GM19397 (cell line): ENCODE data around the gene TTC5.
"Not testable (repeated sequence)": the region's sequence is repeated elsewhere in the genome, so short reads cannot be mapped to it uniquely, and the experiment has no call there.

Source experiments
- ATAC-seq: cut with Tn5 transposase; IDR thresholded peaks from one replicate; pipeline ENCODE4 v1.9.1; 2021; ENCODE audit warnings: mild to moderate bottlenecking, moderate library complexity; ENCODE audit not compliant: unreplicated experiment

Gene TTC5

DNA sequence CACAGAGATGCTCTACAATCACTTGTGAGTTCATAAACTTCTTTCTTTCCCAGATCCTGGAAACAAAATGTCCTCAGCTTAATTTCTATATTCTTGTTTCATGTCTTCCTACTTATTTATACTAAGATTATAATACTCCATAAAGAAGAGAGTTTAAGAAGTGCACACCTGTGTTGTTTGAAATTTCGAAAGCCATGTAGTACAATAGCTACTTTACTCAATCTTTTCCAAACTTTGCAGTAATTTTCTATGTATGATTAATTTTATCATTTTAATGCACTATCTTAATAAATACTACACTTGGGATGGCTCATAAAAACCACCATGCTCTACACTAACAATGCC, 300 bp upstream of the TTC5 start:
- ATAC-seq = no peak

DNA sequence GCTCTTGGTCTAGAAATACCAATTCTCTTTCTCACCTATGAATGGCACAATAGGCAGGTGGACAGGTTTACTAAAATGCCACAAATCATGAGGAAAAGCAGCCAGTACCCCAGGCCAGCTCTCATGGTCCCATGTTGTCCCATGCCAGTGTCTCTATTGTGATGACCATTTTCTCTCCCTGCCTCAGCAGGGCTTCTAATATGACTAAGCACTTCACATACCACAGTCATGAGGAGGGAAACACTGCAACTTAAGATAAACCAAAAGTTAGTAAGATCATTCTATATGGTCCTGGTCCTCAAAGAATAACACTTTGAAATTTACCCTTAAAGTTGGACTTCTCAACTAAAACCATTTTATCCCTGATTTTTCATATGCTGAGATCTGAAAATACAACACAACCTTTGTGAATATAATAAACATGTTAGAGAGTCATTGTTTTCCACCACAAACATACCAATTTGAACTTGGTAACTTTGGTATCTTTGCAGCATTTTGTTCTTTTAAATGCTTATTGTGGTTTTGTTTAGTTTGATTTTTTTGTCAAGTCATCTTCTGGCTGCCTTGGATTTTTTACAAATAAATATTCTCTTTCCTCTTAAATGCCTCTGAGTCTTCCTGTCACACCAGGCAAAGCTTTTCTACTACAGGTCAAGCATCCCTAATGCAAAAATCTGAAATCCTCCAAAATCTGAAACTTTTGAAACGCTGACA, 3.6 kb downstream of the TTC5 start:
- no peak for ATAC-seq

DNA sequence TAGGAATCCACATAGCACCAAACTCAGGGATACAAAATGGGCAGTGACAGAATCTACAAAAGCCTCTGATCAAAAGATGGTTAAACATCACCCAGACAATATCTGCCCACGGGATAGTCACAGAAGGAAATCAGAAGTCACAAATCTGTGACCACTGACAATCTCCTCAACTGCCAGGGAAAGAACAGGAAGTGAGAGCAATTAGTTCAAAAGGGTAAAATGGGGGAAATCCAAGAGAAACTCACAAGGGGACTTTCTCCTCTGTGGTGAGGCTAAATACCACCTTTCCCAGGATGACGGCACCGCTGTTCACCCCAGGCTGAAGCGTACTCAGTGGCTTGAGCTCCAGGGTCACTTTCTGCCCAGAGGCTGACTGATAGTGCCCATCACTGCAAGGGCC, 10.7 kb downstream of the TTC5 start:
- ATAC-seq = peak; percentile 86

DNA sequence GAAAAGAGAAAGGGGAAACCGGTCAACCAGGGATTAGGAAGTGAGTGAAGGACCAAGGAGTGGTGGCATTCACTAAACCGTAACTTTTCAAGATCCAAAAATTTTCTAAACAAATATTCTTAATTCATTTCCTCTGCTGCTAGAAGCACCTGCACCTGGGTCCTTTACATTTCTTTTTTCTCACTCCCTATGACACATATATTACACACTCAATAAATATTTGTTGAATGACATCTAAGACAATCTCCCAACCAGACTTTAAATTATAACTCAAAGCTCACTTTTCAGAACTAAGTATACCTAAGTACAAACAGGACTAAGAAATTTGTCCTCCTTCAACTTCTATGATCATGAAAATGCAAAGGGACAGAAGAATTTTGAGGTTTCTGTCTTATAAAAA, 11.1 kb downstream of the TTC5 start:
- ATAC-seq = no peak

DNA sequence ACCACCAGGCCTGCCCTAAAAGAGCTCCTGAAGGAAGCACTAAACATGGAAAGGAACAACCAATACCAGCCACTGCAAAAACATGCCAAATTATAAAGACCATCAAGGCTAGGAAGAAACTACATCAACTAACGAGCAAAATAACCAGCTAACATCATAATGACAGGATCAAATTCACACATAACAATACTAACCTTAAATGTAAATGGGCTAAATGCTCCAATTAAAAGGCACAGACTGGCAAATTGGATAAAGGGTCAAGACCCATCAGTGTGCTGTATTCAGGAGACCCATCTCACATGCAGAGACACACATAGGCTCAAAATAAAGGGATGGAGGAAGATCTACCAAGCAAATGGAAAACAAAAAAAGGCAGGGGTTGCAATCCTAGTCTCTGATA, 23.8 kb downstream of the TTC5 start:
- ATAC-seq = not testable (repeated sequence)

DNA sequence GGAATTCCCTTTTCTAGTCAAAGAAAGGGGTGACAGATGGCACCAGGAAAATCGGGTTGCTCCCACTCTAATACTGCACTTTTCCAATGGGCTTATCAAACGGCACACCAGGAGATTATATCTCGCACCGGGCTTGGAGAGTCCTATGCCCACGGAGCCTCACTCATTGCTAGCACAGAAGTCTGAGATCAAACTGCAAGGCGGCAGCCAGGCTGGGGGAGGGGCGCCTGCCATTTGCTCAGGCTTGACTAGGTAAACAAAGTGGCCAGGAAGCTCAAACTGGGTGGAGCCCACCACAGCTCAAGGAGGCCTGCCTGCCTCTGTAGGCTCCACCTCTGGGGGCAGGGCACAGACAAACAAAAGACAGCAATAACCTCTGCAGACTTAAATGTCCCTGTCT, 25.5 kb downstream of the TTC5 start:
- ATAC-seq = not testable (repeated sequence)

DNA sequence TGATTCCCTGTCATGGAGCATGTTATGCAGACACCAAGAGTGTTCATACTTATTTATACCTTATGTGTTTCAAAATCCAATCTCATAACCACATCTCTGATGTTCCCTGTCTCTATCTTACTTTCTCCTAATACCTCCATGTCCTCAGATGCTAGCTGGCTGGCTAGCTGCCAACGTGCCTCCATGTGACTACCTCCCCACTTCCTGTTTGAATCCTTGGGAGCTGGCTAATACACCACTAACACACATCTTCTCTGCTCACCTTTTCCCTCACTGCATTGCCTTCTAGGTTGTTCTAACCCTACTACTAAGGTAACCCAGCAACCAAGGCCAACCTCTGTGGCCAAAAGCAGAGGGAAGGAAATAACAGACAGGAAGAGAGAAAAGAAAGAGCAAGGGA, 27.3 kb downstream of the TTC5 start:
- no peak for ATAC-seq

DNA sequence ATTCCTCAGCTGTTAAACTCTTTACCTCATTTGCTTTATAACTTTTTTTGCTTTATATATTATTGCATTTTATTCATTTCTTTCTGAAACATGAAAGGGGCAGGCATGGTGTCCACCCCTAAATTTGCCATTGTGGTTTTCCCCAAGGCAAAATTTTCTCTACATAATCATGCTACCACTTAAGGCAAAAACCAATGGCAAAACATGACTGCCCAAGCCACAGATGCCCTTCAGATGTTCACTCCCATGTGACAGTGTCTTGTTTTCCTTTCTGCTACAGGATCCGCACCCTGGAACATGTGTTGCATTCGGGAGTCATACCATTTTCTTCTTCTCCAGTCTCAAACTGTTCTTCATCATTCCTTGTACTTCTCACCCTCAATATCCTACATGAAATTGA, 28.3 kb downstream of the TTC5 start:
- ATAC-seq = no peak

DNA sequence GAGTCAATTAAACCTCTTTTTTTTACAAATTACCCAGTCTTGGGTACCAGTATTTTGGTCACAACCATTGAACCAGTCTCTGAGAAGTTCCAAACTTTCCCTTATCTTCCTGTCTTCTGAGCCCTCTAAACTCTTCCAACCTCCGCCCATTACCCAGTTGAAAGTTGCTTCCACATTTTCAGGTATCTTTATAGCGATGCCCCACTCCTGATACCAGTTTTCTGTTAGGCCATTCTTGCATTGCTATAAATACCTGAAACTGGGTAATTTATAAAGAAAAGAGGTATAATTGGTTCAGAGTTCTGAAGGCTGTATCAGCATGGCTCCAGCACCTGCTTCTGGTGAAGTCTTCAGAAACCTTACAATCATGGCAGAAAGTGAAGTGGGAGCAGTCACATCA, 31.7 kb downstream of the TTC5 start:
- no peak for ATAC-seq

DNA sequence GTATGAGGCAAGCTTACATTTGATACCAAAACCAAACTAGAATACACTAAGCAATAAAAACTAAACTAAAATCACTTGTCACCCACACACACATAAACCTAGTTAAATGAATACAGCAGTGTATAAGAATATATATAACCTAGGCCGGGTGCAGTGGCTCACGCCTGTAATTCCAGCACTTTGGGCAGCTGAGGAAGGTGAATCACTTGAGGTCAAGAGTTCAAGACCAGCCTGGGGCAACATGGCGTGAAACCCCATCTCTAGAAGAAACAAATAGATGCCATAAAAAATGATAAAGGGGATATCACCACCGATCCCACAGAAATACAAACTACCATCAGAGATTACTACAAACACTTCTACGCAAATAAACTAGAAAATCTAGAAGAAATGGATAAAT, 41.4 kb downstream of the TTC5 start:
- ATAC-seq = not testable (repeated sequence)

DNA sequence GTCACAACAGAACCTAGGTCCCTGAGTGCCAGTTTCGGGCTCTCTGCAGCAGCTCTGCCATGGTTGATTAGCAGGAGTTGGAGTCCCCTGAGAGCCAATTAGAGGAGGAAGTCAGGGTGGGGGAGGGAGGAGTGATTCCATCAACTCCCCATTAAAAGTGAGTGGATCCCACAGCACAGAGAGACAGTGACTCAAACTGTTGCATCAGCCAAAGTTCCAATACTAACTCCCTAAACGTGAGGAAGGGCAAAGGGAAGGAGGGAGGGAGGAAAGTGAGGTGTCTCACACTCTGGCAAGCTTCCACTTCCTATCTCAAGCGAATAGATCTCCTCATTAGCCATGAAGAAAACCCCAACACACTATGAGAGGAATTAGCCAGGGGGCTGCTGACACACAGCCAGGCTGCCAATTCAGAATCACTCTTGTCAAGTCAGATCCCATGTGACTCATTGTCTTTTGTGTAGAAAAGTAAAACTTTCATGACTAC, 43.1 kb downstream of the TTC5 start:
- no peak for ATAC-seq

DNA sequence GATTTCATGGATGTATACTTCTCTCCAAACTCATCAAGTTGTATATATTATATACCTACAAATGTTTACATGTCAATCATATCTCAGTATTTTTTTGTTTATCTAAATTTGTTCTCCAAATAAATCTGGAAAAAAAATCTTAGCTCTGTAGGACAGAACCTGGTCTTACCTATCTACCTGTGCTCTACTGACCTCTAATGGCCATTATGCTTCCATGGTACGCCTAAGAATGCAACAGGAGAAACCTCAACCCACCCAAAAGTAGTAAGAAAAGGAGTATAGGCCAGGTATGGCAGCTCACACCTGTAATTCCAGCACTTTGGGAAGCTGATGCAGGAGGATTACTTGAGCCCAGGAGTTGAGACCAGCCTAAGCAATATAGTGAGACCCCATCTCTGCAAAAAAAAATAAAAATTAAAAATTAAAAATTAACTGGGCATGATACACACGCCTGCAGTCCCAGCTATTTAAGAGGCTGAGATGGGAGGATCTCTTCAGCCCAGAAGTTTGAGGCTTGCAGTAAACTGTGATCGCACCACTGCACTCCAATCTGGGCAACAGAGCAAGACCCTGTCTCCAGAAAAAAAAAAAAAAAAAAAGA, 58.0 kb downstream of the TTC5 start:
- ATAC-seq = no peak
